AG08395 (cell line): ENCODE measurements around the gene CENPF.

Source experiments
- DNase-seq: peaks from one replicate; pipeline ENCODE4 v3.0.0; 2012; ENCODE audit warnings: mixed read lengths, low spot score

The CENPF gene

GRCh38 chr1:214712737-214713136, 109.7 kb downstream of the CENPF start:
- DNase-seq, result no peak
